ENCODE measurements around the gene RBM5.

RBM5 gene

GRCh38 chr3:50168388-50168787 is 79.7 kb downstream of the RBM5 start:
- H3K4me3 ChIP-seq (ENCODE audit: low read depth, low read length) = no peak overlapping the region
- in situ Hi-C loops (cut with HindIII; ENCODE audit: low sequenced_read_pairs) = no loop called here
- TF ChIP-seq, protein P1, sequence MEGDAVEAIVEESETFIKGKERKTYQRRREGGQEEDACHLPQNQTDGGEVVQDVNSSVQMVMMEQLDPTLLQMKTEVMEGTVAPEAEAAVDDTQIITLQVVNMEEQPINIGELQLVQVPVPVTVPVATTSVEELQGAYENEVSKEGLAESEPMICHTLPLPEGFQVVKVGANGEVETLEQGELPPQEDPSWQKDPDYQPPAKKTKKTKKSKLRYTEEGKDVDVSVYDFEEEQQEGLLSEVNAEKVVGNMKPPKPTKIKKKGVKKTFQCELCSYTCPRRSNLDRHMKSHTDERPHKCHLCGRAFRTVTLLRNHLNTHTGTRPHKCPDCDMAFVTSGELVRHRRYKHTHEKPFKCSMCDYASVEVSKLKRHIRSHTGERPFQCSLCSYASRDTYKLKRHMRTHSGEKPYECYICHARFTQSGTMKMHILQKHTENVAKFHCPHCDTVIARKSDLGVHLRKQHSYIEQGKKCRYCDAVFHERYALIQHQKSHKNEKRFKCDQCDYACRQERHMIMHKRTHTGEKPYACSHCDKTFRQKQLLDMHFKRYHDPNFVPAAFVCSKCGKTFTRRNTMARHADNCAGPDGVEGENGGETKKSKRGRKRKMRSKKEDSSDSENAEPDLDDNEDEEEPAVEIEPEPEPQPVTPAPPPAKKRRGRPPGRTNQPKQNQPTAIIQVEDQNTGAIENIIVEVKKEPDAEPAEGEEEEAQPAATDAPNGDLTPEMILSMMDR (IDR thresholded peaks at IDR 0.05; ENCODE audit: low read depth, low read length) = no peak
- DNase-seq (ENCODE audit: low read depth, low spot score) = no peak
